GM21381 (cell line): ENCODE data around the gene TPK1.

Source experiments
- ATAC-seq: cut with Tn5 transposase; IDR thresholded peaks from one replicate; pipeline ENCODE4 v1.9.1; 2021; ENCODE audit warnings: mild to moderate bottlenecking, moderate library complexity; ENCODE audit not compliant: unreplicated experiment

Gene TPK1

DNA sequence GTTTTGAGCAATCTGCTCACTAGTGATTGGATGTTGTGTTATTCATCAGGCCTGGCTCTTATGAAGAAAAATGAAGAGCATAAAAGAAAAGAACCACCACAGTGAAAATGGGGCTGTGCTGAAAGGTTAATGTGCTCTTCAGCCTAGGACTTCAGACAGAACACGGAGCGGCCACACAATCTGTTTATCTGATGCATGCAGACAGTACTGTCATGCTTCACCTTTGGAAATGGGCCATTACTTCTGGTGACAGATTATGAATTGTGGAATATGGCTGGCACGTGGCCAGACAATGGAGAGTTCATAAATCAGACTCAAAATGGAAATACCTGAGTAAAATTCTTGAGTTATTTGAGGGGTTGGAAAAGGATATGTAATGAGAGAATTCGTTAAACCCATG lies 346.3 kb downstream of the TPK1 start:
- ATAC-seq: no peak

DNA sequence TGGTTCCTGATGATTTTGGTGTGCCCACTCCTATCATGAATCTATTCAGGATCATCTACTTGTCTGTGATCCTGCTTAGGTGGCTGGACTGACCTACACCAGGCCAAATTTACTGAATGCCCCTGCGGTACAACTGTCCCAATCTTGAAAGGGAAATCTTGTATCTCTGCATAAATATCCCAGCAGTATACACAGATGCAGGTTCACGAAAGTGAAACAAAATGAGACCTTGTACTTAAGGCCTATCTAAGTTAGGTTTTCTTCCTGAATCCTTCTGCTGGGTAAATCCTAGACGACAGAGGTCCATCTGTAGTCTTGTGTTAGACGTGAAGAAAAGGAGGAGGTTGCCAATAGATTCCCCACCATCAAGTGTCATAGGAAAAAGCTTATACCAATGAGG lies 346.9 kb downstream of the TPK1 start:
- no peak for ATAC-seq

DNA sequence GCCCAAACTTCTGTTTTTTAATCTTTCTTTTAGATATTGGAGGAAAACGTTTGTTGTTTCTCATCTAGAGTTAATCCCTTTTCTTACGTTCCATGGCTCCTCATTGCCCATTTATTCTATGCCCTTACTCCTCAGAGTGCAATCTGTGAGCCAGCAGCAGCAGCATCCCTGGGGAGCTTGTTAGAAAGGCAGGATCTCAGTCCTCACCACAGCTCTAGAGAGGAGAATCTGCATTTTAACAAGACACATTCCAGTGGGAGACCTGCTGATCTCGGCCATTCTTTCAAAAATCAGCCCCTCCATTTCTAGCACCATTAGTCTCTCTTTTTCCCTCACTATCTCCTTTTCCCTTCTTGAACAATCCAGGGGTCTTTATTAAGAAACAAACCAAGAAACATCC lies 348.0 kb downstream of the TPK1 start:
- no peak for ATAC-seq

DNA sequence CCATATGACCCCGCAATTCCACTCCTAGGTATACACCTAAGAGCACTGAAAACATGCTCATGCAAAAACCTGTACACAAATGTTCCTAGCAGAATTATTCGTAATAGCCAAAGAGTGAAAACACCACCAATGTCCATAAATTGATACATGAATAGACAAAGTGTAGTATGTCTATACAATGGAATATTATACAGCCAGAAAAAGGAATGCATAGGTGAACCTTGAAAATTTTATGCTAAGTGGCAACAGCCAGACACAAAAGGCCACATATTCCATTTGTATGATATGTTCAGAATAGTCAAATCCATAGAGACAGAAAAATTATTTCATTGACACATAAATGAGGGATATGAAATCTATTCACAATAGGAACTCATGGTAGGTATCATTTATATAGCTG lies 351.4 kb downstream of the TPK1 start:
- ATAC-seq: no peak

DNA sequence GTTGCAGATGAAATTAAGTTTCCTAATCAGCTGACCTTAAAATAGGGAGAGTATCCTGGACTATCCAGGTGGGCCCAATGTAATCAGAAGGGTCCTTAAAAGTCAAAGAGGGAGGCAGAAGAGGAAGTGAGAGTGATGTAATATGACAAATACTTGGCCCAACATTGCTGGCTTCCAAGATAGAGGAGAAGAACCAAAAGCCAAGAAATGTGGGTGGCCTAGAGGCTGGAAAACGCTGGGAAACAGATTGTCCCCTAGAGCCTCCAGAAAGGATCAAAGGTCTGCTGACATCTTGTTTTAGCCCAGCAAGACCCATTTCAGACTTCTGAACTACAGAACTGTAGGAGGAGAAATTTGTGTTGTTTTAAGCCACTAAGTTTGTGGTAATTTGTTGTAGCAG lies 352.7 kb downstream of the TPK1 start:
- ATAC-seq: no peak

DNA sequence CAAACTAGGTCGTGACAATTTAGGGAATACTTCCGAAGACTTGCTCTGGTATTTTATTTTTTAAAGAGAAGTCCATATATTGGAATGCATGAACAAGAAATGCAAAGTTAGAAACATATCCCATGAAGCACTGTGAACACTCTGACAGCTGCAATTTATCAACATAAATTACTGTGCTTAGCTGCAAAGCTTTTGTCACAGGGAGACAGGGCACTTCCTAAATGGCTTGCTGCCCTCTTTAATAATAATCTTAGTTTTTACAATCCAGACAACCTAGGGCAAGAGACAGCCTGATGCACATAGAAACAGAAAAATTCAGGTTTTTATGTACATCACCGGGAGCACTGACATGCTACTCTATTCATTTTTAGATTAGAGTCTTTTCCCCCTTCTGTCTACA lies 354.0 kb downstream of the TPK1 start:
- no peak for ATAC-seq

DNA sequence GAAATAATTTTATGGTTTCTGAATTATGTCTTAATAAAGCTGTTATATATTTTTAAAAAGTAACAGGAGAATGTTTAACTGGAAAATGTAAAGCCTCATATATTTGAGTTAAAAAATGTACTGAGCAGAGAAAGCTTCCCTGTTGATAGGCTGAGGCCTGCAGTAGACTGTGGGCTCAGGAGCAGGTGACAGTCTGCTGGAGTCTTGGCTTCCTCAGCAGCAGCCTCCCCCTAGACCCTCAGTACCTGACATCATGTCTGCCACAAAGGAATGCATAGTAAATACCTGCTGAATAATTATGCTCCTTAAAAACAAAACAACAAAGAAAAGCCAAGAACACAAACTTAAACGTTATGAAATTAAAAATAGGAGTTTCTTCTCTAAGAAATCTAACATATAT lies 358.5 kb downstream of the TPK1 start:
- no peak for ATAC-seq

DNA sequence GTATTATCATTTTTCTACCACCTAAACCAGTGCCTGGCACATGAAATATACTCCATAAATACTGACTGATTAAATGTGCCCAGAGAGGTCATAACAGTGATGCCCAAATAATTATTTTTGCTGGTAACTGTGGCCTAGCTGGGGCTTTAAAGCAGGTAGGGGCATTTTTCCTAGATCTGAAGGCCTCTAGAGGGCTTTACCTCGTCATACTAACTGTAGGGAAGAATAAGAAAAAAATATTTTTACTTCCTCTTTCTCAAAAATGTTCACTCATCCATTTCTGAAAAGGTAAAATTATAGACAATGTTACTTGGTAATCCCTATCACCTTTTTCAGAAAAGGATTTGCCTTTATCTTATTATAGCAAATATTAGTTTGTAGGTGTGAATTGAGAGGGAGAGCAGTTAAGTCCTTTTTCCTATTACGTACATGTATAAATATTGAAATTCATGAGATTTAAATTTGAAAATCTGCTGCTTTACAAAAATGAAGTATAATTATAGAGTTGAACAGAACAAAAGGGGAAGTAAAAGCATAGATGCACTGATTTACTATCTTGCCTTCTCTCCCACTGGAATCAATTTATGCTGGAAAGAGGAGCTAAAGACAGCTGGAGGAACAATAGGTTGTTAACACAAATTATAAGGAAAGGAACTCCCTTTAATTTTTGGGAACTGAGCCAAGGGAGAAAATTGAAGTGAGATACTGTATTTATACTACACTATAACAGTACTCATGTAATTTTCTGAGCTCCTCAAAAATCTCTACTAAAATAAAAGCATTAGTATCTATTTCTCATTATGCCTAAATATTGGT lies 360.8 kb downstream of the TPK1 start:
- ATAC-seq: no peak

DNA sequence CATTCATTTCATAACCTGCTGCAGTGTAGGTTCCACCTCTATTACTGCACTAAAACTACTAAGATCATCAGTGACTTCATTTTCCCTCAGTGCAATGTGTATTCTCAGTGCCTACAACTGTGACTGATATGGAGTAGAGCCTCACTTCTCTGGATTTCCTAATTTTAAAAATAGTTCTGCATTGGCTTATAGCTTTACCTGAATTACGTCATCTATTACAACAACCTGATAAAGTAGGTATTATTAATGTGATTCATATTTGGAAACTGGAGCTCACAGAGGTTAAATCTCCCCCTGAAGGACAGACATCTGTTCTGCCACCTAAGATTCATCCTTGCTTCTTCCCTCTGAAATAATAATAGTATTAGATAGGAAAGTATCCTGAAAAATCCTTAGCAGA lies 361.5 kb downstream of the TPK1 start:
- no peak for ATAC-seq

DNA sequence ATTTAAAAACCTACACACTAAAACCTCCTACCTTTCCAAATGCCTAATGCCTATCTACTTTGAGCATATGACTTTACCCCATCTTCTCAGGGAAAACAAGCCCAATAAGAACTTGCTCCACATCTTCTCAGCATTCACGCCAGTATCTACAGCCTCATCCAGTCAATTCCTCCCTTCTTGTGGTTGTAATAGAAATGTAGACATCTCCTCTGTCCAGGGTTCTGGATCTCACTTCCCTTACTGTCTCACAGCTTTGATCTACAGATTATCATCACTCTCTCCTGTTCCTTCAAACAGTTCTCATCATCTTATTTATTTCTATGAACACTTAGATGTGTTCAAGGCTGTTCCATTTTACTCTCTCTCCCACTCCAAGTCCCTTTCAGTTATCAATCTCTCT lies 361.9 kb downstream of the TPK1 start:
- ATAC-seq: no peak

DNA sequence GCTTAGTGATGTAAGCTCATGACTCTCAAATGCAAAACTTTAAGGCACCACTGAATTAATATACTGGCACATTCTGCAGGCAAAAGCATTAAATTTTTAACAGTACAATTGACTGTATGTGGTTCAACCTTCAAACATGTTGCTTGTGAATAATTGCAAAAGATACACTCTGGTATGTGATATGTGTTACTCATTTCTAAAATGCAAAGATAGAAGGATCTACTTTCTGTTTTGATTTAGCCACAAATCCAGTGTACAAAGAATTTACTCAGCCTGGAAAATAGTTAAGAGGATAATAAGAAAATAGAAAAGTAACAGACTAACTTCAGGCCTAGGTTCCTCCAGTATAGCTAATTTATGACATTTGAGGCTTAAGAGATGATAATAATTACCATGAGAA lies 365.8 kb downstream of the TPK1 start:
- no peak for ATAC-seq

DNA sequence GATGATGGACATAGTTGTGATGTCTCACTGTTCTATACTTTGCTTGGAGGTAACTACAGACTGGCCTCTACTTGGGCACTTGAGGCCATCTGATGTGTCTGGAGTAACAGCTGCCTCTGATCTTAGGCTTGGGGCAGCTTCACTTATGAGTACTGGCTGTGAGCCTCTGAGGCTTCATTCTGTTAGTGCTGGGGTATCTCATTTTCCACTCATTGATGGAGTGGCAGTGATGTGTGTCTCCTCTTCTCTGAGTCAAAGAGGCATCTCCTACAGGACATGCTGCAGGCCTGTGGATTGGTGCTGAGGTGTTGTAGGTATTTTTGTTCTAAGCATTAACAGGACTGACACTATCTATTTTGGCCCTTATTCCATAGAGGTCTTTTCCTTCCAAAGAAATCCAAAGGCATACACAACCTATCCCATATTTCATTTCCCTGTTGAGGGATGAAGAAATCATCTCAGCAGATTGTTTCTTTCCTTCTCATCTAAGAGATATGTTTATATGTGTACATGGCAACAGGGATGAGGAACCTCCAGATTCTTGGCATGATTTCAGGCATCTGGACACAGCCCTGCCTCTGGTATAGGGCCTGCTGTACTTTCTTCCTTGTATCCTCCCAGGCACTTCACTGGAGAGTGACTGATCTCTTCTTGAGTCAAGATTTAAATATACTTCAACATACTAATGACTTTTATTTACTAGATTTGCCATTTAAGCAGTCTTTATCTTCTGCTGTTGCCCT lies 366.7 kb downstream of the TPK1 start:
- ATAC-seq: no peak

DNA sequence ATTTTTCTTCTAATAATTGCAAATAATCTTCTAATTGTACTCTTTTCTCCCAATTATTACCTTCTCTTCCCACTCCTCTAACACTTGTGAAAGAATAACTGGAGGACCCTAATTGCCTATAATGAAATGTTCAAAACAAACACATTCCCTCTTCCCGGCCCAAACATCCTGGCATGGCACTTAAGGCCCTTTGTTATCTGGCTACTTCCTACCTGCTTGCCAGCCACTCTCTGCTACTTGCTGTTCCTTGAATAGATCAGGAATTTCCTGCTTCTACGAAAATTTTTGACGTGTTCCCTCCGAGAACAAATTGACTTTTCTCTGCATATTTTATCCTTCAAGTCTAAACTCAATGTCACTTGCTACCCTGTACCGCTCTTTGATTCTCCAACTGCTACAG lies 376.2 kb downstream of the TPK1 start:
- ATAC-seq: no peak

DNA sequence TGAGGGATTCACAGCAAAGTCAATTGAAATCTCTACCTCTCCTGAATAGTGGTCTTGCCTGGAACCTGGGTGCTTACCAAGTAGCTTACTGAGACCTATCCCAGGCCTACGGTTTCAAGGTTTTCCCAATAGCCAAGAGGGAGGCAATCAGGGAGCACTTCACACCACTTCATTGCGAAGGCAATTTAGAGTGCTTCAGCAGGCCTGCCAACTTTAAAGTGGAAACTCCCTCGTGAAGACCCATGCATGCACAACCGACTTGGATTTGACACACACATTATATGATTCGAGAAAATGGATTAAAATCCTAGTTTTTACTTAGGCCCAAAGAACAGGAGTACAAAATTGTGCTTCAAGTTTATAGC lies 380.8 kb downstream of the TPK1 start:
- no peak for ATAC-seq

DNA sequence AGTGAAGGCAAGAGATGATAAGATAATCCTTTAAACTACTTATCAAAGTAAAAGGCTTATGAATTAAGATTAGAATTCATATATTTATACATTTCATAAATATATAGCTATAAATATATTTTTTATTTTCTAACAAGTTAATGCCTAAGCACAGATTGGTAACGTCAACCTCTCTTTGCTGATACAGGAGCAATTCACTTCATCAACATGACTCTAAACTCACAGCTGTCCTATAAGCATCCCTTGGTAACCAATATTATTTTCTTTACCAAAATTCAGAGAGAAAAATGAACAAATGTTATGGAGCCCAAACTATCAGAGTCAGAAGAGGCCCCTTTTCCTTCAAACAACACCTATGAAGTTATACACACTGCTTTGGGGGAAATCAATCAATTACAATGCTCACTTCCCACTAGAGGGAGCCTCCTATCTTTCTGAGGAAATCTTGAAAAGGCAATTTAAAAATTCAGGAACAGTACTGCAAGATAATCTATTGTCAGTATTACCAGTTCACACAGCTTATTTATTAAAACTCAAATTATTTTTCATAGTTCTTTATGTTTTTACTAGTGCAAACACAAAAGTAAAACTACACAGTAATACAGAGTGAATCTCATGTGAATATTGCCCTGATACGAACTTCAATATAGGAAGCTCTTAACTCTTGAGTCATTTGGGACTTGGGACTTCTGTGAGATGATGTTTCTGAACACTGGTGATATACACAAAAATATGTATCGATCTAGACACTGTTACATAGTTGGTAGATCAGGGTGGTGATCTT lies 381.4 kb downstream of the TPK1 start:
- no peak for ATAC-seq

DNA sequence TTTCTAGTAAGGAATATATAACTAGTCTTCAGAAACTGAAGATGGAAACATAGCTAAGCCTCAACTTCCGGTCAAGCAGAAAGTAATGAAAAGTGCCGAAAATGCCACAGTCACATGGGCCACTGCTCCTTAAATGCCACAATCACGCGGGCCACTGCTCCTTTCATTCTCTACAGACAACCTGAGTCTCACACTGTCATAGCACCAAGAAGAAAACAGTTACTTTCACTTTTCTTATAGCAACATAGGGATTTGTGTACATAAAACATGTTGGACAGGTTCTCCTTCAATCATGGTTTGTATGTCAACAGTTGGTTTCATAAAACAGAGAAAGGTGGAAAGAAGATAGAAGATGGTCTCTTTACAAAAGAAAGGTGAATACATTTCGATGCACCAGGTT lies 383.8 kb downstream of the TPK1 start:
- peak; percentile 73 for ATAC-seq

DNA sequence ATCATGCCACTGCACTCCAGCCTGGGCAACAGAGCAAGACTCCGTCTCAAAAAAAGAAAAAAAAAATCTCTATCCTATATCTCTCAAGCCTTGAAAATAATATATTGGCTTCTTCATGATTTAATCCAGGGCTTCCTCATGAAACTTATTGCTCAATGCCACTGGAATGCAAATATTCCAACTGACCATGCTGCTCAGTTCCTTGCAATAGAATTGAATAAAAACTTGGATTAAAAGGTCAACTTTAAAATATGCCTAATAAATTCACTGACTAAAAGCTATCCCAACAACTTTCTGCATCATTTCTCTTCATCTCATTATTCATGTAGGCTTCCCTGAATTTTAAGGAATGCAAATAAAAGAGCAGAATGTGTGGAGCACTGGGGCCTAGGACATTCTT lies 390.3 kb downstream of the TPK1 start:
- ATAC-seq: no peak

DNA sequence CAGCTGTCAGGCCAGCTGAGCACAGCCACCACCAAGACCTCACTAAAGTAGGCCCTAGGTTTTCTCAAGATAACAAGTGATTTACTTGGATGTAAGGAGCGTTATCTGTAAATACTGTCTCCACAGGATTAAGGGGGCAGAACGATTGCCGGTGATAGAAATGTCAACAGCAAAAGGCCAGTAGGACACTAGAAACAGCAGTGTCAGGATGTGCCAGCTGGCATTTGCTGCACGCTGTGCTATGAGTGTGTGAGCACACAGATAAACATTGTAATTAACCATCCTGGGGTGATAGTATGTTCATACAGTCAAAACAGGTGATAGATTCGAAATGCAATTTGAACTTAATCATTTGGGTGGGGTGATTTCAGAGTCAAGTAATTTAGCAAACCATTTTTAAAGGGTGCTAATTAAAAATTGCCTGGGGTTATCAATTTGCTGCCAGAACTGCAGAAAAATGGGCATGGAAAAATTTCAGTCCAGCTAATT lies 396.1 kb downstream of the TPK1 start:
- no peak for ATAC-seq

DNA sequence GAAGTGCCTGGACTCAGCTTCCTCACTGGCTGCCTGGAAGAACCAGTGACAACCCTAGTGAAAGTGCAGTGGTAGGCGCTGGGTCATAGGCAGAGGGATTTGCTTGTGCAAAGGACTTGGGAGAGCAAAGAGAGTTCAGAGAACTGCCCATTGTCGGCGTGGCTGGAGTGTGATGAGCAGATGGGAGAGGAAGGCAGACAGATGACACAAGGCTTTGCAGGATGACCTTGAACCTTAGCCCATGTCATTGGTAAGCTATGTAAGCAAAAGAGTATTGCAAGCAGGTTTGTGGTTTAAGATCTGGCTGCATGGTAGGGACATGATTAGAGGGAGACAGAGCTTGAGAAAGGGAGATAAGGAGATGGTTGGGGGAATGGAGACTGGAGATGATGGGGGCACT lies 397.1 kb downstream of the TPK1 start:
- no peak for ATAC-seq

DNA sequence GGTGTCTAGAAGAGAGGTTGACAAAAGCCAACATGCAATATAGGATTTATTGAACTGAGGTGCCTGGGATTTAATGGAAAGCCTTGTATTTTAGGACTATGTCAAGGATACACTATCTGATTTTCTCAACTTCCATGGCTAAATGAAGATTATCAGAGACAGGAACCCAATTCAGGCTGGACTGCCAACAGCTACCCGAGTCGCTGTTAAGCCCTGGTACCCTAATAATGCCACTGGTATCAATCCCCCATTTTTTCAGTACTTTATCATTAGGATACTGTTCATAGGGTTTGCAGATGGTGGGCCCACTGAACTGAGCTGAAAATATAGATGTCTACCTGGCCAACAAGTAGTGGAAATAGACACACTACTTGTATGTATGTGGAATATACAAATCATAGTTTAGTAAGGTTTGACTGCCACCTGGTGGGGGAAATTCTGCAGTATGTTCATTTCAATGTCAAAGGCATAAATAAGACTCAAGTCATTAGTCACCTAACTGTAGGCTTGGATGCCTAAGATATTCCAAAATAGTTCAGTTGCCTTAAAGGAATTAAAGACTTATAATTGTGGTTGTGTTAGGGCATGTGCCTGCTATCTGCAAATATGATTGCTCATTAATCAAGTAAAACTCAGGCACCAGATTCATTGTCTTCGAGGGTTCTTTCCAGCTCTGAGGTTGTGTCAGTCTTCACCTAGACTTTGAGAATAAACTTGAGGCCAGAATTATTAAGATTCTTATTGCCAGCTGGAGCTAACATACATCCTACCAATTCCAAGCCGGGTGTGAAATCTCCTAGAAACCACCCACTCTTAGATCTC lies 398.3 kb downstream of the TPK1 start:
- no peak for ATAC-seq

DNA sequence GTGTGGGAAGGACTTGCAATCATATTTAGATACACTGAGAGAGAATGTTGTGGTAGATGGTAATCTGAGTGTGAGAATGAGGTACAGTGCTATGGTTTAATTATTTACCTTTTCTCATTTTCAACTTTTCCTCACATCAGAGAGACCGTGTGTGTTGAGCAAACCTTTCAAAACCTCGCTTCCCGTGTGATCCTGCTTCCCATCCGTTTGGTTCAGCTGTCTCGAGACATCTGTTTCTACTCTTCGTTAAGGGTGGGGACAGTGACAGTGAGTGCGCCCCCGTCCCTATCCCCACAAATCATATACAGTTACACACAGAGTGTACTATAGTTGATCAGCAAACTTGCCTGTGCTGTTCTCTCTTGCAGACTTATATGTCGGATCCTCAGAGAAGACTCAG lies 399.4 kb downstream of the TPK1 start:
- ATAC-seq: no peak
